Fibroblast of villous mesenchyme (primary cell): ENCODE measurements around the gene OTOF. TPM values are rescaled to one million over a fixed set of nuclear protein-coding genes. Genes with fewer than 3 reads are reported as not detected.

Source experiments
- DNase-seq: peaks from one replicate; pipeline ENCODE4 v3.0.0-alpha.2; 2010; ENCODE audit warnings: low read depth
- H3K4me3 ChIP-seq: 2 replicates; pipeline ENCODE4 v1.5.1; 2011; ENCODE audit warnings: low read depth, mild to moderate bottlenecking, low read length
- total RNA-seq: library from RNA; depleted of rRNA; stranded (reverse); fragments of >200 nt; gene quantifications from 2 replicates; pipeline ENCODE4 v1.2.3, GENCODE V29; 2012
- TF ChIP-seq, protein P1 (sequence below): IDR thresholded peaks from 2 replicates; pipeline ENCODE4 v1.5.1; 2012; ENCODE audit warnings: low read depth, mild to moderate bottlenecking, low read length; ENCODE audit not compliant: insufficient read depth

Gene OTOF
- total RNA-seq, 1 donor: under 0.01 TPM

DNA sequence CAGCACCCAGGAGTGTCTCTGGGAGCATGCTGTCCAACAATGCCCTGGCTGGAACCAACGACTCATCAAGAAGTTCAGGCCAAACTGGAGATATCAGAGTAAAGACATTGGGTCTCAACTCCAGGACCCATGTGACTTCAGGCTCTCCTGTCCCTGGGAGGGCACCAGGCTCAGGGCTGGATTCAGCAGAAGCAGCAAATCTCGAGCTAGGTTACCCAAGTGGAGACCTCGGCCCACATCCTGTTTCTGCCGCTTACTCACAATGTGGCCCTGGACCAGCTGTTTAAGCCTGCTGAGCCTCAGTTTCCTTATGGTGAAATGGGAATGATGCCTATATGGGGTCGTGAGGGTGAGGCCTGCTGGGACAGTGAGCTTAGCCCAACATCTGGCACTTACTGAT, 9.3 kb upstream of the OTOF start:
- no peak for DNase-seq
- TF ChIP-seq, protein P1, sequence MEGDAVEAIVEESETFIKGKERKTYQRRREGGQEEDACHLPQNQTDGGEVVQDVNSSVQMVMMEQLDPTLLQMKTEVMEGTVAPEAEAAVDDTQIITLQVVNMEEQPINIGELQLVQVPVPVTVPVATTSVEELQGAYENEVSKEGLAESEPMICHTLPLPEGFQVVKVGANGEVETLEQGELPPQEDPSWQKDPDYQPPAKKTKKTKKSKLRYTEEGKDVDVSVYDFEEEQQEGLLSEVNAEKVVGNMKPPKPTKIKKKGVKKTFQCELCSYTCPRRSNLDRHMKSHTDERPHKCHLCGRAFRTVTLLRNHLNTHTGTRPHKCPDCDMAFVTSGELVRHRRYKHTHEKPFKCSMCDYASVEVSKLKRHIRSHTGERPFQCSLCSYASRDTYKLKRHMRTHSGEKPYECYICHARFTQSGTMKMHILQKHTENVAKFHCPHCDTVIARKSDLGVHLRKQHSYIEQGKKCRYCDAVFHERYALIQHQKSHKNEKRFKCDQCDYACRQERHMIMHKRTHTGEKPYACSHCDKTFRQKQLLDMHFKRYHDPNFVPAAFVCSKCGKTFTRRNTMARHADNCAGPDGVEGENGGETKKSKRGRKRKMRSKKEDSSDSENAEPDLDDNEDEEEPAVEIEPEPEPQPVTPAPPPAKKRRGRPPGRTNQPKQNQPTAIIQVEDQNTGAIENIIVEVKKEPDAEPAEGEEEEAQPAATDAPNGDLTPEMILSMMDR: no peak

DNA sequence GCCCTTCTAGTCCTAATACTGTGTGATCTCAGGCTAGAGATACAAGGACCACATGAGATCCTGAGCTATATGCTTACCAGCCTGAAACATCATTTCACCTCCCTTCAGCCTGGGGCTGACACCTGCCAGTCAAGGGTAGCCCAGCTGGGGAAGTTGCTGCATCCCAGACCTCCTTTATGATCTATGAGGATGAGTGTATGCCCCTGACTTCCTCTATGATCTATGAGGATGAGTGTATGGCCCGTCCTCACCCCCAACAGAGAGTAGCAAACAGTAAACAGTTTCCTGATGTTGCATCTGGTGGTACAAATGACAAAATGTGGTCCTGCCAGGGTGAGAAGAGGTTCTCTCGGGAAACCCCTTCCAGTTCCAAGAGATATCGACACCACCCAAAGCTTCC, 8.9 kb upstream of the OTOF start:
- H3K4me3 ChIP-seq: no peak overlapping the region
- TF ChIP-seq, protein P1: no peak
- DNase-seq: no peak

More for the DNA sequence above, 9.3 kb upstream of the OTOF start:
- H3K4me3 ChIP-seq: no peak overlapping the region

DNA sequence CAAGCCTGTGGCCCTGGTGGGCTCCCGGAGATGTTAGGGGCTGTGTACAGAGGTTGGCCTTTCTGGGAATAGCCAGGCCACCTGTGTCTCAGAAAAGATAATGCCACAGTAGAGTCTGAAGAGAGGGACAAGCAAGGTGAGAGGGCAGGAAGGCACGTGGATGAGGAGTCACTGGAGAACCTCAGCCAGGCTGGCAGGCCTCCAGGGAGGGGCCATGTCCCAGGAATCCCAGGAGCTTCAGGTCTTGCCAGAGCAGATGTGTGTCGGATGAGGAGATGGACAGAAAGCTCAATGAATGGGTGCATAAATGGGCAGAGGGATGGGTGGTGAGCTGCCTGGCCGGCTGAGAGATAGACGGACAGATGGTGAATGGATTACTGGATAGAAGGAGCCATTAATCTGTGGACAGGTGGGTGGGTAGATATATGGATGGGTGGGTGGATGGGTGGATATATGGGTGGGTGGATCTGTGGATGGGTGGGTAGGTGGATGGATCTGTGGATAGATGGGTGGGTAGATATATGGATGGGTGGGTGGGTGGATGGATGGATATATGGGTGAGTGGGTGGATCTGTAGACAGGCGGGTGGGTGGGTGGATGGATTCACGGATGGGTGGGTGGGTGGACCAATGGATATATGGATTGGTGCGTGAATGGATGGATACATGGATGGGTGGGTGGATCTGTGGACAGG, 7.9 kb upstream of the OTOF start:
- DNase-seq: no peak
- TF ChIP-seq, protein P1: no peak
- no peak overlapping the region for H3K4me3 ChIP-seq

DNA sequence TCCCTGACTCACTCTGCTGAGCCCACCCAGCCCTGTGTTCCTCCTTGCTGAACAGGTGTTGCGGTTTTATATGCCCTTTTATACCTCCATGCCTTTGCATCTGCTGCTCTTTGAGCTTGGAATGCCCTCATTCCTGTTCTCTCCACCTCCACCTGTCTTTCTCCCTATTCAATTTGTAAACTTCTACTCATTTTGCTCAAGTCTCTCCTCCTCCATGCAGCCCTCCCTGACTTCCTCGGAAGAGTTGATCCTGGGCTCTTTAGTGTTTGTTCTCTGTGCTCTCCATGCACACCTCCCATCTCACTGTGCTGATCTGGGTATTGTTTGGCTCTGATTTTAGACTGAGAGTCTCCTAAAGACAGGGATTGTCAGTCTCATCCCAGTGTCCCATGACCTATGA, 7.2 kb upstream of the OTOF start:
- TF ChIP-seq, protein P1: no peak
- DNase-seq: no peak
- H3K4me3 ChIP-seq: no peak overlapping the region

DNA sequence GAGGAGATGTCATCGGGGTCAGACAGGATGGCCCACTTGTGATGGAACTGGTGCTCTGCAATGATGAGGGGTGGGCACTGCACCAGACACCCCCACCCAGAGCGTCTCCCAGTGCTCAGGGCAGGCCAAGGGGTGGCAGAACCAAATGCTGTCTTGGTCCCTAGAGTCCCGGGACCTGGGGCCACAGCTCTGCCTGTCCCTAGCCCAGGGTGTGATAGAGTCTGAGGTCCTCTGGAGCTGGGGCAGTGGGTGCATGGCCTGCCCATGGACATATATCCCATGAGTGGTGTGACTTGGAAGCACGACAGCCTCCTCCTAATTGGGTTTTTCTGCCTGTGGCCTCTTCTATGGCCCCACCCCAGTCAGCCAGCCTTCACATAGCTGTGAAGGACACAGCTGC, 6.7 kb upstream of the OTOF start:
- H3K4me3 ChIP-seq: no peak overlapping the region
- no peak for DNase-seq
- TF ChIP-seq, protein P1: no peak

DNA sequence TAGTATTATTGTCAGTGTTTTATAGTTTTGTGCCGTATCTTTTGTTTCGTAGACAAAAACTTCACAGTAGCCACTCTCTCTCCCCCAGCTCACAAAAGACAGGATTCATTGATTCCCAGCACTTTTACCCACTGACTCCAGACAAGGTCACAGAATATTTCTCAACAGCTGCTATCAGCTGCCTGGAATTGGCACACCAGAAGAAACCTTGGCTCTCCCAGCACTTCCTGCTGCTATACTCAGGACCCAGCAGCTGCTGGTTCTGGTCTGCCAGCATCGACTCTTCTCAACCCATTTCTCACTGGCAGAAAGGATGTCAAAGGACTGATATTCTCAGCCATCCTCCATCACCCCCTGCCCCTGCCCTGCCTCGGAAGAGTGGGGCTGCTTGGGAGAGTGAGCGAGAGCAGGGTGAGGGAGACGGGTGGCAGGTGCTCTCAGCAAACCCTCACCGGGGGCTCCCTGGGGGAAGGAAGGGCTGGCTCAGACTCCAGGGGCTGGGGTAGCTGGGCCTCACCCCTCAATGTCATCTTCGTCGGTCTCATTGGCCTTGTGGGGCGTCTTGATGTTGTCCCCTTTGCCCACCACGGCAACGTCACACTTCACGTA, 6.1 kb upstream of the OTOF start:
- TF ChIP-seq, protein P1: no peak
- peak; percentile 3 for DNase-seq
- no peak overlapping the region for H3K4me3 ChIP-seq
